ENCODE data around the gene ANKRD42.
"Not testable (repeated sequence)": the region's sequence is repeated elsewhere in the genome, so short reads cannot be mapped to it uniquely, and the experiment has no call there.

The ANKRD42 gene

GRCh38 chr11:83174008-83174407 lies 19.5 kb upstream of the ANKRD42 start:
- DNase-seq (ENCODE audit: low spot score): no peak

- no peak for DNase-seq (ENCODE audit: low spot score)
Measured at GRCh38 chr11:83175815-83176214, 17.7 kb upstream of the ANKRD42 start.

DNA sequence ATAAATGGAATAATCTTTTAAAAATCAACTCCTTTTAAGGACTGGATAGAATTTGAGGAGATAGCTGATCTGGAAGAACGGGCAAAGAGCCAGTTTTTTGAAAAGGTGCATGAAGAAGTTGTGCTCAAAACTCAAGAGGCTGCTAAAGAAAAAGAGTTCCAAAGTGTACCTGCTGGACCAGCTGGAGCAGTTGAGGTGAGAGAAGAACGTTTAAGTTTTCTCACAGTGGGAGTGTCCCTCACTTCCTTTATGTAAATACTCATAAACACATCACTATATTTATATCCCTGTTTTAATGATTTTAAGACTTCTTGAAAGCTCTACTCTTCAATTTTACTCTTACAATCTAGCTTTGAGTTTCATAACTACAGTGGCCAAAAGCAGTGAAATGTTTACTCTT lies 11.7 kb upstream of the ANKRD42 start:
- DNase-seq (ENCODE audit: low spot score): no peak

DNA sequence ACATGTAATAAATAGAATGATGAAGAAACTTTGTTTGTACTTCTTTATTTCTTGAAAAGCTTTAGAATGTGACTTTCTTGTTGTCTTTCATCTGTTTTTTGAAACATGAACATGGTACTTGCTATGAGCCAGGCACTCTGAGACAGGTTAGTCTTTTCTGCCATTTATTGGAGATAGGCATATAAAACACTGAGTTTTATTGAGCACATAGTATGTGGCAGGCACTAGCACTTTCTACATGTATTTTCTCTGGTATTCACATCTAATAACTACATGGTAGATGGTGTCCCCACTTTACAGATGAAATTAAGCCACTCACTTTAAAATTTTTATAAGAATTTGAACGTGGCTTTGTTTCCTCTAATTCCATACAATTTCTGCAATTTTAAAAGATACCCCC lies 7.7 kb upstream of the ANKRD42 start:
- no peak for DNase-seq (ENCODE audit: low spot score)

- DNase-seq (ENCODE audit: low spot score): no peak
Measured at GRCh38 chr11:83187465-83187864, 6.0 kb upstream of the ANKRD42 start.

GRCh38 chr11:83191491-83191890 lies 2.0 kb upstream of the ANKRD42 start:
- DNase-seq (ENCODE audit: low spot score): no peak

- no peak for DNase-seq (ENCODE audit: low spot score)
Measured at GRCh38 chr11:83191986-83192385, 1.5 kb upstream of the ANKRD42 start.

GRCh38 chr11:83192606-83193245 lies 786 bp upstream of the ANKRD42 start:
- DNase-seq (ENCODE audit: low spot score): no peak

- peak; percentile 50 for DNase-seq (ENCODE audit: low spot score)
Measured at GRCh38 chr11:83194281-83195142, 1.0 kb downstream of the ANKRD42 start.

- no peak for DNase-seq (ENCODE audit: low spot score)
Measured at GRCh38 chr11:83195143-83195466, 1.6 kb downstream of the ANKRD42 start.

GRCh38 chr11:83195649-83196048 lies 2.1 kb downstream of the ANKRD42 start:
- DNase-seq (ENCODE audit: low spot score): no peak

DNA sequence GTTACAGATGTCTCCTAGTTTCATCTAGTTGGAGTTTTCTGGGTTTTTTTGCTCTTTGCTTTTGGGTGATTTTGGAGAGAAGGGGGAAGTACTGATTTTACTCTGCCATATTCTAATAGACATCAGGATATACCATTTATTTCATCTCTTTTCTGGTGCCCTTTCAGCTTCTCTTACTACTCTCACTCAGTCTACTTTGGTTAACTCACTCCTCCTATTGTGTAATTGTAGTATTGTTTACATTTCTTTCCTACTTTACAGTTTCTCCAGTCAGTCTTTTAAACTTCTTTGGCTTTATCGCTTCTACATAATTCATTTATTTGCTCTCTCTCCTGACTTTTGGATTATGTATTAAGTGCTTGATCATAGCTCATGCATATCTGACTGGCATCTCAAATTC lies 6.5 kb downstream of the ANKRD42 start:
- no peak for DNase-seq (ENCODE audit: low spot score)

DNA sequence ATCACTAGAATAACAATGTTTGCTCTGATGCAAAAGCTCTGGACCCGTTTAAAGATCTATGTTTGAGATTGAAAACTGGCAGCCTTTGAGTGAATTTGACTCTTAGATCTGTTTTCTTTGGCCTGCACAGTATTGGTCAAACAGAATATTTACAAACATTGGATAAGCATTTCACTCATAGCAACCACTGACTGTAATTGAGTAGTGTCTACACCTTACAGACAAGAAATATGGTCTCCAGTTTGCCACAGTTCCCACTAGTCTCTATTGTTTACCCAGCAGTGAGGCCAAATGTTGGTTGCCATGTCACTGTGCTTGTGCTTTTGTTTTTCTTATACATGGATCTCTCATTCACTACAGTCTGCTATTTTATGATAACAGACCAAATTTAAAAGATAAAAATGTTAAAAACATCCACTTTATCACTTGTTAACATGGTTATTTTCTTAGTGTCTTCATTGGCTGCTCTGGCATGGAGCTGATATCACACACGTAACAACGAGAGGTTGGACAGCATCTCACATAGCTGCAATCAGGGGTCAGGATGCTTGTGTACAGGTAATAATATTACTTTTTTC lies 12.2 kb downstream of the ANKRD42 start:
- no peak for DNase-seq (ENCODE audit: low spot score)

- DNase-seq (ENCODE audit: low spot score): no peak
Measured at GRCh38 chr11:83206221-83206620, 12.7 kb downstream of the ANKRD42 start.

- DNase-seq (ENCODE audit: low spot score): not testable (repeated sequence)
Measured at GRCh38 chr11:83206771-83207382, 13.4 kb downstream of the ANKRD42 start.

- no peak for DNase-seq (ENCODE audit: low spot score)
Measured at GRCh38 chr11:83219095-83219494, 25.6 kb downstream of the ANKRD42 start.

DNA sequence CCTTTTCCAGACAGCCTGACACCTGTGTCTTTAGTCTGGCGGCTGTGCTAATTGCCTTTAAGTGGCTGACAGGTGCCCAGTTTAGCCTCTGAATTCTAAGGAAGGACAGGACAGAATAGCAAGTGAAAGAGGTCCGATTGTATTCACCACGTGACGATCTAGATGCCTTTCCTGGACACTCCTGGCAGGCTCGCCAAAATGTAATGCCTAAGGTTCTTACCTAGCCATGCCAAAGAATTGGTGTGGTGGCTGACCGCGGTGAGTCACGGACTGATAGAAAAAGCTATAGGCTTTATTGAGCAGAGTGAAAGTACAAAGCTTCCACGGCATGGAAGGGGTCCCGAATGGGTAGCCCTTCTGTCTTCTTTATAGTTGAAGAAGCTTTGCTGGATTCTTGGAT lies 26.7 kb downstream of the ANKRD42 start:
- DNase-seq (ENCODE audit: low spot score): no peak

DNA sequence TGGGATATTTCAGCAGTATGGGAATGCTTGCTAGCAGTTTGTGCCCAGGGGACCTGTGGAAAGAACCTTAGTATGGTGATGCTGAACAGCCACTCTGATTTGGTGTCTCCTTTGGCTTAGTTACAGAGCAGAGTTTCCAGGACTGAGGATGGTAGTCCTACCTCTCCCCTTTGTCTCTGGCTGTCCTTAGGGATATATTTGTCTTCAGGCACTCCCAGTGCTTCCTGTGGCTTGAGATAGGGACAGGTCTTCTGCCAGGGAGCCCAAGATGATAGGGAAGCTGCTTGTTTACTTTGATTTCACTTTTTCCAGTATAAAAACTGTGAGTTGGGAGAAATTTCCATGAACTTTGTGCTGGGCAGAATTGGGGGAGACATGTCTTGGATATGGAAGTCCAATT lies 28.2 kb downstream of the ANKRD42 start:
- DNase-seq (ENCODE audit: low spot score): no peak

GRCh38 chr11:83222499-83222898 lies 29.0 kb downstream of the ANKRD42 start:
- DNase-seq (ENCODE audit: low spot score): no peak

DNA sequence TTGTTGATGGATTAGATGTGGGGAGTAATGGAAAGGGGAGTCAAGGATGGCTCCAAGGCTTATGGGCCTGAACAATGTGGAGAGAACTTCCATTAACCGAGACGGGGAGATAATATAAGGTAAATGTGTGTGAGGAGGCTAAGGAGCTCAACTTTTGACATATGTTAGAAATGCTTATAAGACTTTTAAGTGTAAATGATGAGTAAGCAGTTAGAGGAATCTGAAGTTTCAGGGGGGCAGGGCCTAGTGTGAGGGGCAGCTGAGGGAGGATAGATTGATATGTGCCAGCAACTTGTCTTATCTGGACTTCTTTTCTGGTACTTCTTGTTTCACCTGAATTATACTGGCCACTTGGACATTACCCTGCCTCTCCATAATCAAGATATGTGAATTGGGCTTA lies 29.9 kb downstream of the ANKRD42 start:
- DNase-seq (ENCODE audit: low spot score): no peak

GRCh38 chr11:83235825-83236224 lies 42.3 kb downstream of the ANKRD42 start:
- no peak for DNase-seq (ENCODE audit: low spot score)

- DNase-seq (ENCODE audit: low spot score): no peak
Measured at GRCh38 chr11:83238111-83238510, 44.6 kb downstream of the ANKRD42 start.

Measured in CD4-positive, alpha-beta T cell treated with Interleukin-2 at 100 ng/mL for 4 hours (primary cell).